Dendritic cell treated with granulocyte-macrophage colony-stimulating factor and Interleukin-4, amounts not matched to agents 40 ng/mL and 50 ng/mL, for 4 days (primary cell): ENCODE data around the gene SERGEF.

Experiments
- H3K27ac Mint-ChIP-seq: one replicate; pipeline ENCODE4 v1.8.0; 2022; ENCODE audit warnings: mild to moderate bottlenecking, mixed read lengths
- H3K27me3 Mint-ChIP-seq: one replicate; pipeline ENCODE4 v1.8.0; 2022; ENCODE audit warnings: mild to moderate bottlenecking, mixed read lengths
- H3K36me3 Mint-ChIP-seq: one replicate; pipeline ENCODE4 v1.8.0; 2022; ENCODE audit warnings: low read depth, mixed read lengths
- H3K4me1 Mint-ChIP-seq: one replicate; pipeline ENCODE4 v1.8.0; 2022; ENCODE audit warnings: low read depth, mixed read lengths
- H3K4me3 Mint-ChIP-seq: one replicate; pipeline ENCODE4 v1.8.0; 2022; ENCODE audit warnings: mild to moderate bottlenecking, moderate library complexity, mixed read lengths
- H3K9me3 Mint-ChIP-seq: one replicate; pipeline ENCODE4 v1.8.0; 2022; ENCODE audit warnings: mixed read lengths
- intact Hi-C: fragments of 100-400 bp; cut with micrococcal nuclease; formaldehyde crosslinking; loops from one replicate; pipeline ENCODE4 v1.15.0; 2022

SERGEF gene

GRCh38 chr11:17768547-17768946 lies 244.3 kb downstream of the SERGEF start:
- H3K9me3 Mint-ChIP-seq: no peaks in the 10 kb centered on the region
- no peaks in the 10 kb centered on the region for H3K36me3 Mint-ChIP-seq
- intact Hi-C loops: no loop called here
- H3K4me3 Mint-ChIP-seq: no peak overlapping the region
- no peak overlapping the region for H3K27ac Mint-ChIP-seq
- no peaks in the 10 kb centered on the region for H3K4me1 Mint-ChIP-seq
- H3K27me3 Mint-ChIP-seq: no peaks in the 10 kb centered on the region

GRCh38 chr11:17767914-17768313 lies 244.9 kb downstream of the SERGEF start:
- Mint-ChIP-seq H3K27me3 (no peaks in the 10 kb centered on the region), H3K4me3 (no peak overlapping the region), H3K27ac (no peak overlapping the region), H3K4me1 (no peaks in the 10 kb centered on the region), H3K36me3 (no peaks in the 10 kb centered on the region), H3K9me3 (no peaks in the 10 kb centered on the region)
- intact Hi-C loops: no loop called here

GRCh38 chr11:17767301-17767885 lies 245.5 kb downstream of the SERGEF start:
- Mint-ChIP-seq H3K36me3 (no peaks in the 10 kb centered on the region), H3K4me1 (no peaks in the 10 kb centered on the region), H3K9me3 (no peaks in the 10 kb centered on the region), H3K27ac (no peak overlapping the region), H3K27me3 (no peaks in the 10 kb centered on the region), H3K4me3 (no peak overlapping the region)
- intact Hi-C loops: no loop called here

GRCh38 chr11:17766590-17766989 lies 246.3 kb downstream of the SERGEF start:
- H3K9me3 Mint-ChIP-seq: no peaks in the 10 kb centered on the region
- no peak overlapping the region for H3K27ac Mint-ChIP-seq
- no peaks in the 10 kb centered on the region for H3K27me3 Mint-ChIP-seq
- H3K4me1 Mint-ChIP-seq: no peaks in the 10 kb centered on the region
- H3K4me3 Mint-ChIP-seq: no peak overlapping the region
- intact Hi-C loops: no loop called here
- no peaks in the 10 kb centered on the region for H3K36me3 Mint-ChIP-seq

GRCh38 chr11:17766073-17766359 lies 246.8 kb downstream of the SERGEF start:
- H3K4me1 Mint-ChIP-seq: no peaks in the 10 kb centered on the region
- no peaks in the 10 kb centered on the region for H3K9me3 Mint-ChIP-seq
- H3K27me3 Mint-ChIP-seq: no peaks in the 10 kb centered on the region
- intact Hi-C loops: no loop called here
- H3K36me3 Mint-ChIP-seq: no peaks in the 10 kb centered on the region
- no peak overlapping the region for H3K27ac Mint-ChIP-seq
- no peak overlapping the region for H3K4me3 Mint-ChIP-seq

- Mint-ChIP-seq H3K9me3 (no peaks in the 10 kb centered on the region), H3K27me3 (no peaks in the 10 kb centered on the region), H3K36me3 (no peaks in the 10 kb centered on the region), H3K27ac (no peak overlapping the region), H3K4me3 (no peak overlapping the region), H3K4me1 (no peaks in the 10 kb centered on the region)
- intact Hi-C loops: no loop called here
Measured at GRCh38 chr11:17765356-17766072, 247.3 kb downstream of the SERGEF start.

DNA sequence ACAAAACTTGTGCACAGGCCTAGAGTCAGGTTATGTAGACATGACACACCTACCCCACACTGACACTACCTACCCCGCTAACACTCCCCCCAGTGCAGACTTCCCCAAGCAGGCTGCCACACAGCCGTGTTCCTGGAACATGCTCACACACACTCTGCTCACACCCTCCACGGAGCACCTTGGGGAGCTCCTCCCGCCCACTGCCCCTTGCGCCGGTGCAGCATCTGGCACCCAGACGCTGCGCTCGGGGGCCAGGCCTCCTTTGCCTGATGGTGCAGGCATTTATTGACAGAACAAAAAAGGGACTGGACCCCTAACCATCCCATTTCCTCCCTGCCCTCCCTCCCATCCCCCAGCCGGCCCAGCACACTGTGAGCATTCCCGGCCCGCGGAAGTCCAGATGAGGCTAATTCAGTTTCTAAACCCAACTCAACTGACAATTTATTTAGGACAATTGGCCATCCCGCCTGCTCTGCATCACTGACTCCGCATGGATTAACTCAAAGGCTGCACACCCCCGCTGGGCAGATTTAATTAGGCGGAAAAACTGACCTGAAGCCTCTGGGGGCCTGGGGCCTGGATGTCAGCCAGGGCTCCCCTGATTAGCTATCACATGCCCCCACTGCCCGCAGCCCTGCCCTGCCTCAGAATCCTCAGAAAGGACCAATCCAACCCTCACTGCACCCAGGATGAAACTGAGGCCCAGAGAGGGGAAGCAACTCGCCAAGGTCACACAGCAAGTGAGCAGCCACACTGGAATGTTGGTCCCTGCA lies 248.2 kb downstream of the SERGEF start:
- H3K4me3 Mint-ChIP-seq: no peak overlapping the region
- intact Hi-C loops: no loop called here
- H3K27ac Mint-ChIP-seq: no peak overlapping the region
- no peaks in the 10 kb centered on the region for H3K27me3 Mint-ChIP-seq
- H3K4me1 Mint-ChIP-seq: no peaks in the 10 kb centered on the region
- H3K36me3 Mint-ChIP-seq: no peaks in the 10 kb centered on the region
- H3K9me3 Mint-ChIP-seq: no peaks in the 10 kb centered on the region

DNA sequence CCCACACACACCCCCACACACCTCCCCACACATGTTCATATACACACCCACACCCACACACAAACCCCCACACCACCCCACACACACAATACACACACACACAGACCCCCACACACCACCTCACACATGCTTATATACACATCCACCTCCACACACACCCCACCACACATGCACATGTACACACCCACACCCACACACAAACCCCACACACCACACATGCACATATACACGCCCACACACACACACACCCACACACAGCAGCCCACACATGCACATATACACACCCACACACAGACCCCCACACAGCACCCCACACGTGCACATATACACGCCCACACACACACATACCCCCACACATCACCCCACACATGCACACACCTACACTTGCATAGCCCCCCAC lies 249.1 kb downstream of the SERGEF start:
- Mint-ChIP-seq H3K4me1 (no peaks in the 10 kb centered on the region), H3K9me3 (no peaks in the 10 kb centered on the region), H3K4me3 (no peak overlapping the region), H3K36me3 (no peaks in the 10 kb centered on the region), H3K27ac (no peak overlapping the region), H3K27me3 (no peaks in the 10 kb centered on the region)
- intact Hi-C loops: no loop called here

GRCh38 chr11:17763244-17763643 lies 249.6 kb downstream of the SERGEF start:
- H3K36me3 Mint-ChIP-seq: no peaks in the 10 kb centered on the region
- intact Hi-C loops: no loop called here
- no peak overlapping the region for H3K27ac Mint-ChIP-seq
- H3K4me1 Mint-ChIP-seq: no peaks in the 10 kb centered on the region
- H3K4me3 Mint-ChIP-seq: no peak overlapping the region
- no peaks in the 10 kb centered on the region for H3K9me3 Mint-ChIP-seq
- no peaks in the 10 kb centered on the region for H3K27me3 Mint-ChIP-seq

DNA sequence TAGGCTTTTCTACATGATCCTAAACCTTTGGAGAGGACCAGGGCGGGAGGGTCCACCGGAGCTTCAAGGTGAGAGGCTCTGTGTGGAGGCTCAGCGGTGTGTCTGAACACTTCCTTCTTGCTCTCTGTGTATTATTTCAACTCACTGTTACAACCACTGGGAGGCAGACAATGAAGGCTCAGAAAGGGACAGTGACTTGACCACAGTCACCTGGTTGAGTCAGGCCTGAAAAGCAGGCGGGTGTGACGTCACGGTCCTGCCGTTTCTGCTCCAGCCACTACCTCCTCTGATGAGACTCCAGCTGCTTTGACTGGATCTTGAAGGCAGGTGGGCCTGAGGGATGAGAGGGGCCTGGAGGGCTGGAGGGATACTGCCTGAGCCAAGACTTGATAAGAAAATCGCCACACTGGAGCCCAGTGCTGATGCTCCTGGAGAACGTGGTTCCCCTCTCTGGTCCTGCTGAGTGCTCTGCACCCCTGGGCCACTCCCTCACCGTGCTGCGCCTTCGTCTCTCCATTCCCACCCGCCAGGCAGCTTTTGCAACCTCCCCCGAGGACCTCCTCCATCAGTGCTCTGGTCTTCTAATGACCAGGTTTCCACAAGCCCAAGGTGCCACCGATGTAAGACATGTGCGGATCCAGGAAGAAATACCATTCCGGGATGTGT lies 250.4 kb downstream of the SERGEF start:
- no peaks in the 10 kb centered on the region for H3K27me3 Mint-ChIP-seq
- intact Hi-C loops: no loop called here
- no peak overlapping the region for H3K4me3 Mint-ChIP-seq
- no peaks in the 10 kb centered on the region for H3K9me3 Mint-ChIP-seq
- no peaks in the 10 kb centered on the region for H3K36me3 Mint-ChIP-seq
- no peaks in the 10 kb centered on the region for H3K4me1 Mint-ChIP-seq
- H3K27ac Mint-ChIP-seq: no peak overlapping the region

- Mint-ChIP-seq H3K9me3 (no peaks in the 10 kb centered on the region), H3K27ac (no peak overlapping the region), H3K27me3 (peaks cover 1% of the 10 kb centered on the region), H3K36me3 (no peaks in the 10 kb centered on the region), H3K4me3 (no peak overlapping the region), H3K4me1 (no peaks in the 10 kb centered on the region)
- intact Hi-C loops: loop anchor here (1.0 kb wide), 1 partner anchor 219 kb away; no protein-coding TSS in a partner anchor
Measured at GRCh38 chr11:17760102-17761029, 252.5 kb downstream of the SERGEF start.

GRCh38 chr11:17755891-17756290 lies 257.0 kb downstream of the SERGEF start:
- Mint-ChIP-seq H3K4me1 (no peaks in the 10 kb centered on the region), H3K27ac (no peak overlapping the region), H3K36me3 (no peaks in the 10 kb centered on the region), H3K4me3 (no peak overlapping the region), H3K9me3 (no peaks in the 10 kb centered on the region), H3K27me3 (peaks cover 3% of the 10 kb centered on the region)
- intact Hi-C loops: no loop called here

- H3K4me1 Mint-ChIP-seq: no peaks in the 10 kb centered on the region
- H3K27me3 Mint-ChIP-seq: peaks cover 5% of the 10 kb centered on the region
- intact Hi-C loops: no loop called here
- H3K36me3 Mint-ChIP-seq: no peaks in the 10 kb centered on the region
- no peak overlapping the region for H3K4me3 Mint-ChIP-seq
- H3K27ac Mint-ChIP-seq: no peak overlapping the region
- H3K9me3 Mint-ChIP-seq: no peaks in the 10 kb centered on the region
Measured at GRCh38 chr11:17753641-17754040, 259.2 kb downstream of the SERGEF start.
